GM19239 (cell line): ENCODE results near the gene ZBTB7C.

Source experiments
- DNase-seq: peaks from one replicate; pipeline ENCODE4 v3.0.0; 2011; ENCODE audit warnings: low spot score; ENCODE audit not compliant: insufficient read length
- FAIRE-seq: peaks from 2 replicates; lab custom pipeline; 2011; peaks lifted over from hg19 to GRCh38; lab: Jason Lieb, UNC

The ZBTB7C gene

GRCh38 chr18:48023334-48024008 is 385.7 kb downstream of the ZBTB7C start:
- no peak for FAIRE-seq
- DNase-seq, result no peak

GRCh38 chr18:48022531-48023329 is 386.5 kb downstream of the ZBTB7C start:
- peak; percentile 75 for FAIRE-seq

GRCh38 chr18:48022021-48022420 is 387.2 kb downstream of the ZBTB7C start:
- FAIRE-seq (no peak), DNase-seq (no peak)

More at GRCh38 chr18:48022531-48023329, 386.5 kb downstream of the ZBTB7C start:
- peak; percentile 50 for DNase-seq

GRCh38 chr18:48021273-48021914 is 387.8 kb downstream of the ZBTB7C start:
- FAIRE-seq, result no peak
- no peak for DNase-seq

GRCh38 chr18:48020337-48021250 is 388.6 kb downstream of the ZBTB7C start:
- DNase-seq (no peak), FAIRE-seq (no peak)

- DNase-seq, result no peak
- no peak for FAIRE-seq
Measured at GRCh38 chr18:48019557-48020325, 389.4 kb downstream of the ZBTB7C start.

GRCh38 chr18:48018851-48019250 is 390.3 kb downstream of the ZBTB7C start:
- no peak for DNase-seq
- no peak for FAIRE-seq

GRCh38 chr18:48017635-48018034 is 391.5 kb downstream of the ZBTB7C start:
- FAIRE-seq (no peak), DNase-seq (no peak)

GRCh38 chr18:48013162-48013561 is 396.0 kb downstream of the ZBTB7C start:
- no peak for FAIRE-seq

GRCh38 chr18:48011926-48012465 is 397.2 kb downstream of the ZBTB7C start:
- DNase-seq, result no peak
- no peak for FAIRE-seq

More at GRCh38 chr18:48013162-48013561, 396.0 kb downstream of the ZBTB7C start:
- no peak for DNase-seq

- FAIRE-seq, result no peak
- no peak for DNase-seq
Measured at GRCh38 chr18:48010264-48010663, 398.9 kb downstream of the ZBTB7C start.

GRCh38 chr18:48009116-48009745 is 400.0 kb downstream of the ZBTB7C start:
- no peak for DNase-seq
- FAIRE-seq, result no peak

GRCh38 chr18:48007955-48008701 is 401.1 kb downstream of the ZBTB7C start:
- FAIRE-seq (no peak), DNase-seq (peak; percentile 78)

GRCh38 chr18:48007381-48007780 is 401.8 kb downstream of the ZBTB7C start:
- FAIRE-seq (no peak), DNase-seq (no peak)

GRCh38 chr18:48006415-48007175 is 402.6 kb downstream of the ZBTB7C start:
- no peak for FAIRE-seq

GRCh38 chr18:48004577-48004976 is 404.6 kb downstream of the ZBTB7C start:
- FAIRE-seq, result no peak
- DNase-seq, result no peak

More at GRCh38 chr18:48006415-48007175, 402.6 kb downstream of the ZBTB7C start:
- no peak for DNase-seq
